IPS-18a (cell line): Measurements from ENCODE around the gene PTPRE.

ENCODE experiments used
- H3K27ac ChIP-seq: one replicate; pipeline ENCODE4 v1.5.1; 2013; ENCODE audit warnings: low read length
- H3K27me3 ChIP-seq: one replicate; pipeline ENCODE4 v1.6.1; 2013; ENCODE audit warnings: mild to moderate bottlenecking, low read length; ENCODE audit not compliant: control insufficient read depth, insufficient read depth
- H3K36me3 ChIP-seq: one replicate; pipeline ENCODE4 v1.6.1; 2013; ENCODE audit warnings: low read depth, low read length; ENCODE audit not compliant: control insufficient read depth
- H3K4me1 ChIP-seq: one replicate; pipeline ENCODE4 v1.6.1; 2013; ENCODE audit warnings: low read depth, low read length; ENCODE audit not compliant: control insufficient read depth
- H3K4me3 ChIP-seq: one replicate; pipeline ENCODE4 v1.5.1; 2013; ENCODE audit warnings: low read length
- H3K9ac ChIP-seq: one replicate; pipeline ENCODE4 v1.6.1; 2013; ENCODE audit warnings: mild to moderate bottlenecking, low read length, moderate library complexity
- H3K9me3 ChIP-seq: one replicate; pipeline ENCODE4 v1.6.1; 2013; ENCODE audit warnings: low read depth, low read length; ENCODE audit not compliant: control insufficient read depth

PTPRE gene

GRCh38 chr10:128029731-128030369 lies 122.9 kb downstream of the PTPRE start:
- no peak overlapping the region for H3K4me3 ChIP-seq
- no peak overlapping the region for H3K9ac ChIP-seq
- no peaks in the 10 kb centered on the region for H3K9me3 ChIP-seq
- no peaks in the 10 kb centered on the region for H3K27me3 ChIP-seq
- no peaks in the 10 kb centered on the region for H3K4me1 ChIP-seq
- H3K36me3 ChIP-seq, result no peaks in the 10 kb centered on the region
- H3K27ac ChIP-seq, result no peak overlapping the region

- H3K9ac ChIP-seq, result no peak overlapping the region
- H3K9me3 ChIP-seq, result no peaks in the 10 kb centered on the region
- no peak overlapping the region for H3K27ac ChIP-seq
- H3K4me3 ChIP-seq, result no peak overlapping the region
- no peaks in the 10 kb centered on the region for H3K27me3 ChIP-seq
- no peaks in the 10 kb centered on the region for H3K4me1 ChIP-seq
- no peaks in the 10 kb centered on the region for H3K36me3 ChIP-seq
Measured at GRCh38 chr10:128030498-128031072, 123.7 kb downstream of the PTPRE start.

DNA sequence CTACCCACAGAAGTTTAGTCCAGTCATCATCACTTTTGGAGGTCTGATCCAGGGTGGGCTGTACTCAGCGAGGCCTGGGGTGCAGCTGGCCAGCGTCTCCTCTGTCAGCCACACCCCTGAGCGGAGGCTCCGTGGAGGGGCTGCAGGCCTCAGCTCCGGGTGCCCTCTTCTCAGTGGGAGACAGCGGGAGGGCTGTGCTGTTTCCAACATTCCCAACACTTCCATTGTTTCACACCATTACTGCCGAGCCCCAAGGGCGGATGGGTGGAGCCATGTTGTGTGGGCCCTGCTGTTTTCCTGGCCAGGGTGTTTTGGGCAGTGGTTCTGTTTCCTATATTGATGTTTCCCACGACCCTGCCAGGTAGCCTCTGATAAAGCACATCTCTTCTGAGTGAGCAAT lies 124.3 kb downstream of the PTPRE start:
- no peak overlapping the region for H3K4me3 ChIP-seq
- no peaks in the 10 kb centered on the region for H3K27me3 ChIP-seq
- no peak overlapping the region for H3K9ac ChIP-seq
- no peaks in the 10 kb centered on the region for H3K36me3 ChIP-seq
- no peaks in the 10 kb centered on the region for H3K4me1 ChIP-seq
- no peaks in the 10 kb centered on the region for H3K9me3 ChIP-seq
- H3K27ac ChIP-seq, result no peak overlapping the region

GRCh38 chr10:128032466-128032865 lies 125.6 kb downstream of the PTPRE start:
- no peak overlapping the region for H3K27ac ChIP-seq
- H3K4me3 ChIP-seq, result no peak overlapping the region
- no peaks in the 10 kb centered on the region for H3K4me1 ChIP-seq
- H3K9me3 ChIP-seq, result no peaks in the 10 kb centered on the region
- H3K27me3 ChIP-seq, result no peaks in the 10 kb centered on the region
- no peaks in the 10 kb centered on the region for H3K36me3 ChIP-seq
- no peak overlapping the region for H3K9ac ChIP-seq

GRCh38 chr10:128035557-128035973 lies 128.7 kb downstream of the PTPRE start:
- H3K27ac ChIP-seq, result no peak overlapping the region
- no peaks in the 10 kb centered on the region for H3K9me3 ChIP-seq
- H3K27me3 ChIP-seq, result no peaks in the 10 kb centered on the region
- H3K4me1 ChIP-seq, result no peaks in the 10 kb centered on the region
- H3K4me3 ChIP-seq, result no peak overlapping the region
- H3K9ac ChIP-seq, result no peak overlapping the region
- H3K36me3 ChIP-seq, result no peaks in the 10 kb centered on the region

- no peak overlapping the region for H3K4me3 ChIP-seq
- no peaks in the 10 kb centered on the region for H3K4me1 ChIP-seq
- H3K9ac ChIP-seq, result no peak overlapping the region
- no peaks in the 10 kb centered on the region for H3K27me3 ChIP-seq
- no peaks in the 10 kb centered on the region for H3K9me3 ChIP-seq
- H3K36me3 ChIP-seq, result no peaks in the 10 kb centered on the region
- H3K27ac ChIP-seq, result no peak overlapping the region
Measured at GRCh38 chr10:128036011-128036615, 129.2 kb downstream of the PTPRE start.

DNA sequence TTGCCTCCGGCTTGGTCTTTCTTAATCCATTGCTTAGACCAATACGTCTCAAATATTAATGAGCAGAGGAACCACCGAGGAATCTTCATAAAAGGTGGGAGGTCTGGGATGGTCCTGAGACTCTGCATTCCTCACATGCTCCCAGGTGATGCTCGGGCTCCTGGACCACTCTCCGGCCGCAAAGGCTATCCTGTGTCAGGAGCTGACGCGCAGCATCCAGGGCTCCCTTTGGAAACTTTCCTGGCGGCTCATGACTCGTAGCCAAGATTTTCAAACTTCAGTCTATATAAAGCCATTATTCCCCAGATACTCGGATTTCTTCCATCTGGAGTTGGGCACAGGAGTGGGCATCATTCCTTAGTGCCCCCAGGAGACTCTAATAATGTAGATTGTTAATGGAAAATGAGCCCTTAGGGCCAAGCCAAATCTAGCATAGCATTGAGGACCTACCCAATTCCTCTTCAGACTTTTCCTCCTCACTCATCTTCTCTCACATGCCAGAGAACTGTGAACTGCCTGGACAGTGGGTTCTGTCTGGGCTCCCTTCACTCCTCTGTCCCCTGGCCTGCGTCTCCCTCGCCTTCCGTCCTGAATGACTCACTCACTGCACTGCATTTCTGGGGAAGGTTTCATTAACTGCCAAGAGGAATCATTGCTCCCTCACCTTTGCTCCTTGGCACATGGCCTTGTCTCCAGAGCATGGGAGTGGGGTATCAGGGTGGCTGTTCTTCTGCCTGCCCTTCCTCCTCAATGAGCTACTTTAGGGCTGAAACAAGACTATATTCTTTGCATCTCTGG lies 130.0 kb downstream of the PTPRE start:
- Histone ChIP-seq H3K4me3 (no peak overlapping the region), H3K27ac (no peak overlapping the region), H3K9ac (no peak overlapping the region), H3K9me3 (no peaks in the 10 kb centered on the region), H3K36me3 (no peaks in the 10 kb centered on the region), H3K27me3 (no peaks in the 10 kb centered on the region), H3K4me1 (no peaks in the 10 kb centered on the region)

- H3K27me3 ChIP-seq, result peaks cover 9% of the 10 kb centered on the region
- no peak overlapping the region for H3K9ac ChIP-seq
- no peaks in the 10 kb centered on the region for H3K36me3 ChIP-seq
- H3K27ac ChIP-seq, result no peak overlapping the region
- no peak overlapping the region for H3K4me3 ChIP-seq
- H3K9me3 ChIP-seq, result no peaks in the 10 kb centered on the region
- no peaks in the 10 kb centered on the region for H3K4me1 ChIP-seq
Measured at GRCh38 chr10:128040096-128040495, 133.2 kb downstream of the PTPRE start.

- H3K36me3 ChIP-seq, result no peaks in the 10 kb centered on the region
- H3K4me3 ChIP-seq, result no peak overlapping the region
- H3K9ac ChIP-seq, result no peak overlapping the region
- no peak overlapping the region for H3K27ac ChIP-seq
- peaks cover 9% of the 10 kb centered on the region for H3K27me3 ChIP-seq
- no peaks in the 10 kb centered on the region for H3K4me1 ChIP-seq
- H3K9me3 ChIP-seq, result no peaks in the 10 kb centered on the region
Measured at GRCh38 chr10:128040681-128041080, 133.8 kb downstream of the PTPRE start.

DNA sequence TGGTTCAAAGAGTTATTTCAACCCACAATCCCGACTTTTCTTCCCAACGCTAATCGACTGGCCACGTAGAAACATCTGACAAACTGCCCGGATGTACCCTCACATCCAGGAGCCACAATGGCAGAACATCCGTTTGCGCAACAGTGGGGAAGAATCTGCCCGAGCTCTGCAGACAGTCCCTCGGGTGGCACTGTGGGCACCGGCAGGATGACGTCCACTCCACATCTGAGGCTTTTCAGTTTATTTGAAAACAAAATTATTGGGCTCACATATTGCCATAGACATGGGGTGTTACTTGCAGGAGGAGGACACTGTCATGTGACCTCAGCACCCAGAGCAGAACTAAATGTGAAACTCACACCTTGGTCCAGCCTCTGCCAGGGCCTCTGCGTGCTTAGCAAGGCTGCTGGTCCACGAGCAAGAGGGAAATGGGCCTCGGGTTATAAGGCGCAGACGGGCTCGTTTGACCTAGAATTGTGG lies 135.3 kb downstream of the PTPRE start:
- Histone ChIP-seq H3K9me3 (no peaks in the 10 kb centered on the region), H3K27me3 (peaks cover 9% of the 10 kb centered on the region), H3K36me3 (no peaks in the 10 kb centered on the region), H3K27ac (no peak overlapping the region), H3K4me1 (no peaks in the 10 kb centered on the region), H3K4me3 (no peak overlapping the region), H3K9ac (no peak overlapping the region)

- no peak overlapping the region for H3K9ac ChIP-seq
- H3K27ac ChIP-seq, result no peak overlapping the region
- H3K9me3 ChIP-seq, result no peaks in the 10 kb centered on the region
- H3K27me3 ChIP-seq, result peaks cover 9% of the 10 kb centered on the region
- no peaks in the 10 kb centered on the region for H3K36me3 ChIP-seq
- peaks cover 7% of the 10 kb centered on the region for H3K4me1 ChIP-seq
- no peak overlapping the region for H3K4me3 ChIP-seq
Measured at GRCh38 chr10:128043259-128044045, 136.5 kb downstream of the PTPRE start.
